ENCODE measurements around the gene RHOB. TPM values are rescaled to one million over a fixed set of nuclear protein-coding genes. Genes with fewer than 3 reads are reported as not detected.

RHOB gene
- total RNA-seq, 3 donors from 2014 or later: 75.5 to 616 (median 104) TPM

GRCh38 chr2:20448977-20449306, 2.1 kb downstream of the RHOB start:
- Histone ChIP-seq H3K9me3 (no peaks in the 10 kb centered on the region), H3K4me1 (ENCODE audit: low read depth) (peaks cover 20% of the 10 kb centered on the region), H3K4me3 (no peak overlapping the region), H3K36me3 (ENCODE audit: low read depth) (no peaks in the 10 kb centered on the region)
- no peak for ATAC-seq
- no peak for TF ChIP-seq CTCF (IDR thresholded peaks at IDR 0.05)
- no peak for DNase-seq
- intact Hi-C loops (cut with DNase I, micrococcal nuclease): loop anchor here (5.0 to 10.0 kb wide), 2 partner anchors 186 to 188 kb away; no protein-coding TSS in a partner anchor

- no peak for ATAC-seq
These were observed 2.8 kb downstream of the RHOB start for GRCh38 chr2:20449501-20450200.

GRCh38 chr2:20450201-20450999, 3.5 kb downstream of the RHOB start:
- ATAC-seq (no peak), DNase-seq (peak; percentile 28 to 60 (median 45))
- peaks cover 20% of the 10 kb centered on the region for H3K4me1 ChIP-seq (ENCODE audit: low read depth)
- TF ChIP-seq CTCF (IDR thresholded peaks at IDR 0.05): no peak
- H3K36me3 ChIP-seq (ENCODE audit: low read depth): no peaks in the 10 kb centered on the region
- H3K9me3 ChIP-seq: no peaks in the 10 kb centered on the region
- intact Hi-C loops (cut with DNase I, micrococcal nuclease): no loop called here
- no peak overlapping the region for H3K4me3 ChIP-seq

More at GRCh38 chr2:20449501-20450200, 2.8 kb downstream of the RHOB start:
- Histone ChIP-seq H3K4me3 (no peak overlapping the region), H3K36me3 (ENCODE audit: low read depth) (no peaks in the 10 kb centered on the region), H3K9me3 (no peaks in the 10 kb centered on the region), H3K4me1 (ENCODE audit: low read depth) (peaks cover 20% of the 10 kb centered on the region)
- no peak for TF ChIP-seq CTCF (IDR thresholded peaks at IDR 0.05)
- DNase-seq: no peak
- intact Hi-C loops (cut with DNase I, micrococcal nuclease): loop anchor here (5.0 to 10.0 kb wide), 2 partner anchors 185 to 188 kb away; no protein-coding TSS in a partner anchor

GRCh38 chr2:20451000-20451290, 4.1 kb downstream of the RHOB start:
- H3K36me3 ChIP-seq (ENCODE audit: low read depth): no peaks in the 10 kb centered on the region
- TF ChIP-seq CTCF (IDR thresholded peaks at IDR 0.05): no peak
- no peaks in the 10 kb centered on the region for H3K9me3 ChIP-seq
- H3K4me1 ChIP-seq (ENCODE audit: low read depth): peaks cover 20% of the 10 kb centered on the region
- no peak for ATAC-seq
- DNase-seq: no peak
- intact Hi-C loops (cut with DNase I, micrococcal nuclease): no loop called here
- H3K4me3 ChIP-seq: no peak overlapping the region

GRCh38 chr2:20451341-20451740, 4.5 kb downstream of the RHOB start:
- Histone ChIP-seq H3K9me3 (no peaks in the 10 kb centered on the region), H3K36me3 (ENCODE audit: low read depth) (no peaks in the 10 kb centered on the region)
- no peak for DNase-seq

More at GRCh38 chr2:20451341-20451740, 4.5 kb downstream of the RHOB start:
- intact Hi-C loops (cut with DNase I, micrococcal nuclease): no loop called here
- no peak for ATAC-seq
- TF ChIP-seq CTCF (IDR thresholded peaks at IDR 0.05): no peak
- Histone ChIP-seq H3K4me1 (ENCODE audit: low read depth) (peaks cover 20% of the 10 kb centered on the region), H3K4me3 (no peak overlapping the region)

All from mucosa of descending colon (tissue), 3 donors.